Left lung (tissue), 10 donors: ENCODE results near the gene RBM27. TPM values are rescaled to one million over a fixed set of nuclear protein-coding genes. Genes with fewer than 3 reads are reported as not detected.

Source experiments
- ATAC-seq: fragments of 200-7000 bp; cut with Tn5 transposase; one replicate; pipeline ENCODE4 v1.9.1; 2020; ENCODE audit warnings: moderate library complexity
- DNase-seq, 4 donors: peaks; one replicate each; pipeline ENCODE4 v3.0.0-alpha.2; 2013 to 2020
- H3K27ac ChIP-seq, 2 donors: fragments of 200-600 bp; sonication (generic) in 1 of 2; one replicate each; pipeline versions ENCODE4 v1.5.0 to v1.8.0; 2020 to 2021
- H3K27me3 ChIP-seq, 2 donors: fragments of 200-600 bp; sonication (generic) in 1 of 2; one replicate each; pipeline versions ENCODE4 v1.5.0 to v1.8.0; 2020 to 2021
- H3K36me3 ChIP-seq, 2 donors: fragments of 200-600 bp; sonication (generic) in 1 of 2; one replicate each; pipeline versions ENCODE4 v1.5.0 to v1.8.0; 2020 to 2021
- H3K4me1 ChIP-seq, 2 donors: fragments of 200-600 bp; one replicate each; pipeline ENCODE4 v1.8.0; 2021
- H3K4me3 ChIP-seq, 2 donors: fragments of 200-600 bp; sonication (generic) in 1 of 2; one replicate each; pipeline versions ENCODE4 v1.5.0 to v1.8.0; 2020 to 2021; ENCODE audit warnings: mild to moderate bottlenecking in 1 of 2
- H3K9me3 ChIP-seq, 2 donors: fragments of 200-600 bp; sonication (generic) in 1 of 2; one replicate each; pipeline versions ENCODE4 v1.5.0 to v1.8.0; 2020 to 2021
- CTCF ChIP-seq, 2 donors: fragments of 200-600 bp; sonication (generic) in 1 of 2; IDR thresholded peaks; one replicate each; pipeline versions ENCODE4 v1.5.0 to v1.8.0; 2021; ENCODE audit warnings: antibody characterized with exemption in 2 of 2
- intact Hi-C, 2 donors: fragments of 100-400 bp; cut with DNase I; formaldehyde crosslinking; loops; one replicate each; pipeline versions ENCODE4 v1.11.2 to v1.14.2; 2022
- polyA plus RNA-seq, 6 donors: library from polyadenylated mRNA; unstranded; fragments of 120-200 nt; gene quantifications; one replicate each; pipeline ENCODE4 v1.2.1, GENCODE V29; 2013; ENCODE audit not compliant: insufficient read length in 6 of 6
- total RNA-seq, 2 donors: library from RNA; stranded (reverse); fragmentation: NEBNext Ultra II Directional; extraction: Animal tissue kit (Norgen Biotek cat#: 25700); gene quantifications; one replicate each; pipeline ENCODE4 v1.2.1, GENCODE V29; 2021
- donor health status: DM: no; HTN: yes; CAD: no.
- donor health status: DM: no; HTN: no; CAD: no.

Gene RBM27
- total and polyA plus RNA-seq, 8 donors: 12.3 to 30.0 (median 27.7) TPM

- peaks cover 0 to 28% of the 10 kb centered on the region in 2 donors for H3K36me3 ChIP-seq
- no peak overlapping the region for H3K4me3 ChIP-seq
- ATAC-seq (no peak), DNase-seq (no peak)
- H3K4me1 ChIP-seq: peaks cover 0 to 4% of the 10 kb centered on the region in 2 donors
- H3K27ac ChIP-seq: no peak overlapping the region
- intact Hi-C loops: no loop called here
- no peaks in the 10 kb centered on the region for H3K27me3 ChIP-seq
- H3K9me3 ChIP-seq: no peaks in the 10 kb centered on the region
- no peak for TF ChIP-seq CTCF (IDR thresholded peaks at IDR 0.05)
These were observed 15.8 kb downstream of the RBM27 start for GRCh38 chr5:146219243-146219642.

- Histone ChIP-seq H3K4me3 (no peak overlapping the region), H3K27ac (no peak overlapping the region), H3K27me3 (no peaks in the 10 kb centered on the region), H3K4me1 (peaks cover 0 to 4% of the 10 kb centered on the region in 2 donors), H3K9me3 (no peaks in the 10 kb centered on the region), H3K36me3 (peaks cover 0 to 45% of the 10 kb centered on the region in 2 donors)
- TF ChIP-seq CTCF (IDR thresholded peaks at IDR 0.05): no peak
- no peak for ATAC-seq
- DNase-seq: no peak
- intact Hi-C loops: no loop called here
These were observed 17.8 kb downstream of the RBM27 start for GRCh38 chr5:146221234-146221633.

DNA sequence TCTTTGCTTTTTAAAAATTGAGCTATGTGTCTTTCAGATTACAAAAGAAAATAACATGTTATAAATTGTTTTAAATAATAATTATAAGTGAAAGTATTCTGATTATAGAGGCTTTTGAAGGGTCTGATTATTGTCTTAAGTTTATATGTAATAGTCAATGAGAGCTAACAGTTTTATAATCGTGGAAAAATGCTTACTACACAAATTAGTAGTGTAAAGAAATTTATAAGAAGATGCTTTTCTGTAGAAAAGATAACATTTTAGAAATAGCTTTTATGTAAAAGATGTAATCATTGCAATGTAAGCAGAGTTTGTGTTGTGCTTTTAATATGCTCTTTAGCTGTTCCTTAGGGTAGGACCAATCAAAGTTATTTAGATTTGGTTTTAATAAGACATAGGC is 18.6 kb downstream of the RBM27 start:
- Histone ChIP-seq H3K36me3 (peaks cover 0 to 51% of the 10 kb centered on the region in 2 donors), H3K27me3 (no peaks in the 10 kb centered on the region), H3K9me3 (no peaks in the 10 kb centered on the region), H3K4me3 (no peak overlapping the region), H3K4me1 (peaks cover 0 to 4% of the 10 kb centered on the region in 2 donors), H3K27ac (no peak overlapping the region)
- DNase-seq: no peak
- no peak for TF ChIP-seq CTCF (IDR thresholded peaks at IDR 0.05)
- no peak for ATAC-seq
- intact Hi-C loops: no loop called here

GRCh38 chr5:146223179-146223578 is 19.8 kb downstream of the RBM27 start:
- intact Hi-C loops: no loop called here
- TF ChIP-seq CTCF (IDR thresholded peaks at IDR 0.05): no peak
- Histone ChIP-seq H3K27me3 (no peaks in the 10 kb centered on the region), H3K4me1 (no peaks in the 10 kb centered on the region), H3K27ac (no peak overlapping the region), H3K4me3 (no peak overlapping the region), H3K36me3 (peaks cover 0 to 60% of the 10 kb centered on the region in 2 donors), H3K9me3 (no peaks in the 10 kb centered on the region)
- ATAC-seq (no peak), DNase-seq (no peak)

GRCh38 chr5:146229222-146229621 is 25.8 kb downstream of the RBM27 start:
- TF ChIP-seq CTCF (IDR thresholded peaks at IDR 0.05): no peak
- intact Hi-C loops: no loop called here
- H3K4me3 ChIP-seq: no peak overlapping the region
- DNase-seq (no peak), ATAC-seq (no peak)
- peaks cover 0 to 93% of the 10 kb centered on the region in 2 donors for H3K36me3 ChIP-seq
- no peaks in the 10 kb centered on the region for H3K4me1 ChIP-seq
- no peak overlapping the region for H3K27ac ChIP-seq
- no peaks in the 10 kb centered on the region for H3K9me3 ChIP-seq
- no peaks in the 10 kb centered on the region for H3K27me3 ChIP-seq
